HEK293 (cell line): ENCODE results near the gene PRSS33.

Source experiments
- CTCF ChIA-PET: fragments of 350-600 bp; formaldehyde crosslinking; extraction: SDS; loops from one replicate; lab custom pipeline; 2021; ENCODE audit warnings: antibody characterized with exemption; lab: Yijun Ruan, JAX
- POLR2A ChIA-PET: fragments of 300-600 bp; formaldehyde crosslinking; extraction: SDS; loops from one replicate; lab custom pipeline; 2020; ENCODE audit warnings: antibody characterized with exemption, inconsistent platforms; lab: Yijun Ruan, JAX
- H3K27ac ChIP-seq: fragments of 200-500 bp; sonication (Bioruptor generic); 2 replicates; pipeline ENCODE4 v1.5.1; 2014; ENCODE audit warnings: low read depth, low read length, control low read depth, inconsistent platforms; ENCODE audit errors: extremely low read depth
- H3K36me3 ChIP-seq, 2 experiments: fragments of 200-500 bp in 1 of 2; sonication (Bioruptor generic) in 1 of 2; 1 replicate in 1 of 2; 2 replicates in 1 of 2; pipeline ENCODE4 v1.5.1; 2014 to 2017; ENCODE audit warnings: inconsistent platforms in 2 of 2, low read length in 2 of 2; ENCODE audit not compliant: control insufficient read depth in 2 of 2, insufficient read depth in 1 of 2
- H3K4me1 ChIP-seq: fragments of 200-500 bp; sonication (Bioruptor generic); 2 replicates; pipeline ENCODE4 v1.5.1; 2014; ENCODE audit warnings: mild to moderate bottlenecking, low read length, inconsistent platforms; ENCODE audit not compliant: control insufficient read depth, insufficient read depth
- H3K4me3 ChIP-seq: 2 replicates; pipeline ENCODE4 v1.5.1; 2011; ENCODE audit warnings: low read depth, mild to moderate bottlenecking, control low read depth, low read length, moderate library complexity
- H3K9me3 ChIP-seq: fragments of 200-500 bp; sonication (Bioruptor generic); 2 replicates; pipeline ENCODE4 v1.5.1; 2014; ENCODE audit warnings: low read depth, low read length, inconsistent platforms; ENCODE audit not compliant: control insufficient read depth, insufficient read depth
- FEZF1 ChIP-seq: fragments of 450-650 bp; formaldehyde crosslinking; IDR thresholded peaks from 2 replicates; pipeline ENCODE4 v1.5.1; 2016; ENCODE audit warnings: missing biosample characterization, missing genetic modification characterization
- GLI4 ChIP-seq: fragments of 450-650 bp; formaldehyde crosslinking; IDR thresholded peaks from 2 replicates; pipeline ENCODE4 v1.5.1; 2016; ENCODE audit warnings: missing biosample characterization, missing genetic modification characterization
- KLF8 ChIP-seq: fragments of 450-650 bp; formaldehyde crosslinking; IDR thresholded peaks from 2 replicates; pipeline ENCODE4 v1.5.1; 2016; ENCODE audit warnings: missing biosample characterization, missing genetic modification characterization
- KLF9 ChIP-seq: fragments of 450-650 bp; formaldehyde crosslinking; IDR thresholded peaks from 2 replicates; pipeline ENCODE4 v1.5.1; 2016; ENCODE audit warnings: missing biosample characterization, missing genetic modification characterization, low read depth
- OSR2 ChIP-seq: fragments of 450-650 bp; formaldehyde crosslinking; IDR thresholded peaks from 2 replicates; pipeline ENCODE4 v1.5.1; 2016; ENCODE audit warnings: missing biosample characterization, missing genetic modification characterization
- SP3 ChIP-seq: fragments of 450-650 bp; formaldehyde crosslinking; IDR thresholded peaks from 2 replicates; pipeline ENCODE4 v1.5.1; 2016; ENCODE audit warnings: missing biosample characterization, missing genetic modification characterization
- TCF7L2 ChIP-seq: IDR thresholded peaks from 2 replicates; pipeline ENCODE4 v1.6.1; 2011; ENCODE audit warnings: low read depth, mild to moderate bottlenecking, inconsistent platforms, low read length, moderate library complexity, borderline replicate concordance
- YY2 ChIP-seq: fragments of 450-650 bp; formaldehyde crosslinking; IDR thresholded peaks from 2 replicates; pipeline ENCODE4 v1.5.1; 2016; ENCODE audit warnings: missing biosample characterization, missing genetic modification characterization
- ZBTB20 ChIP-seq: fragments of 450-650 bp; formaldehyde crosslinking; IDR thresholded peaks from 2 replicates; pipeline ENCODE4 v1.5.1; 2016; ENCODE audit warnings: missing biosample characterization, missing genetic modification characterization
- ZBTB48 ChIP-seq: fragments of 450-650 bp; formaldehyde crosslinking; IDR thresholded peaks from 2 replicates; pipeline ENCODE4 v1.5.1; 2016; ENCODE audit warnings: missing biosample characterization, missing genetic modification characterization
- ZBTB8A ChIP-seq: fragments of 450-650 bp; formaldehyde crosslinking; IDR thresholded peaks from 2 replicates; pipeline ENCODE4 v1.5.1; 2016; ENCODE audit warnings: missing biosample characterization, missing genetic modification characterization
- ZEB2 ChIP-seq: fragments of 450-650 bp; formaldehyde crosslinking; IDR thresholded peaks from 2 replicates; pipeline ENCODE4 v1.5.1; 2016; ENCODE audit warnings: missing biosample characterization, missing genetic modification characterization
- ZNF24 ChIP-seq: fragments of 450-650 bp; formaldehyde crosslinking; IDR thresholded peaks from 2 replicates; pipeline ENCODE4 v1.5.1; 2016; ENCODE audit warnings: missing biosample characterization, missing genetic modification characterization
- ZNF341 ChIP-seq: fragments of 450-650 bp; formaldehyde crosslinking; IDR thresholded peaks from 2 replicates; pipeline ENCODE4; 2016; ENCODE audit warnings: low read depth, missing biosample characterization, missing genetic modification characterization
- ZNF423 ChIP-seq: fragments of 450-650 bp; formaldehyde crosslinking; IDR thresholded peaks from 2 replicates; pipeline ENCODE4 v1.5.1; 2016; ENCODE audit warnings: missing biosample characterization, missing genetic modification characterization
- ZNF544 ChIP-seq: fragments of 450-650 bp; formaldehyde crosslinking; IDR thresholded peaks from 2 replicates; pipeline ENCODE4 v1.5.0; 2017; ENCODE audit warnings: missing biosample characterization, missing genetic modification characterization
- ZNF548 ChIP-seq: fragments of 450-650 bp; formaldehyde crosslinking; IDR thresholded peaks from 2 replicates; pipeline ENCODE4 v1.5.1; 2016; ENCODE audit warnings: missing biosample characterization, missing genetic modification characterization
- ZNF571 ChIP-seq: fragments of 450-650 bp; formaldehyde crosslinking; IDR thresholded peaks from 2 replicates; pipeline ENCODE4 v1.5.0; 2017; ENCODE audit warnings: missing biosample characterization, missing genetic modification characterization
- ZNF610 ChIP-seq: fragments of 450-650 bp; formaldehyde crosslinking; IDR thresholded peaks from 2 replicates; pipeline ENCODE4 v1.5.1; 2016; ENCODE audit warnings: missing biosample characterization, missing genetic modification characterization, borderline replicate concordance
- ZNF626 ChIP-seq: fragments of 450-650 bp; sonication (Bioruptor Pico); formaldehyde crosslinking; IDR thresholded peaks from 2 replicates; pipeline ENCODE4 v1.5.1; 2018; ENCODE audit warnings: missing biosample characterization, missing genetic modification characterization, inconsistent platforms
- ZNF629 ChIP-seq: fragments of 450-650 bp; formaldehyde crosslinking; IDR thresholded peaks from 2 replicates; pipeline ENCODE4 v1.5.1; 2017; ENCODE audit warnings: missing biosample characterization, missing genetic modification characterization
- ZNF701 ChIP-seq: fragments of 450-650 bp; formaldehyde crosslinking; IDR thresholded peaks from 2 replicates; pipeline ENCODE4 v1.5.1; 2016; ENCODE audit warnings: missing biosample characterization, missing genetic modification characterization
- ZNF791 ChIP-seq: fragments of 450-650 bp; formaldehyde crosslinking; IDR thresholded peaks from 2 replicates; pipeline ENCODE4 v1.5.1; 2016; ENCODE audit warnings: missing biosample characterization, missing genetic modification characterization
- ZSCAN23 ChIP-seq: fragments of 450-650 bp; formaldehyde crosslinking; IDR thresholded peaks from 2 replicates; pipeline ENCODE4 v1.5.1; 2016; ENCODE audit warnings: missing biosample characterization, missing genetic modification characterization
- ZXDB ChIP-seq: fragments of 450-650 bp; formaldehyde crosslinking; IDR thresholded peaks from 2 replicates; pipeline ENCODE4 v1.5.1; 2016; ENCODE audit warnings: missing biosample characterization, missing genetic modification characterization
- TF ChIP-seq, protein P1 (sequence below): fragments of 450-650 bp; formaldehyde crosslinking; IDR thresholded peaks from 2 replicates; pipeline ENCODE4 v1.5.1; 2017; ENCODE audit warnings: missing biosample characterization, mild to moderate bottlenecking, missing genetic modification characterization, moderate library complexity
- TF ChIP-seq, protein P2 (sequence below): fragments of 450-650 bp; formaldehyde crosslinking; IDR thresholded peaks from 2 replicates; pipeline ENCODE4 v1.5.1; 2016; ENCODE audit warnings: missing biosample characterization, missing genetic modification characterization, low read depth
- TF ChIP-seq, protein P3 (sequence below): fragments of 450-650 bp; formaldehyde crosslinking; IDR thresholded peaks from 2 replicates; pipeline ENCODE4 v1.5.1; 2016; ENCODE audit warnings: missing biosample characterization, missing genetic modification characterization
- TF ChIP-seq, protein P4 (sequence below): fragments of 450-650 bp; formaldehyde crosslinking; IDR thresholded peaks from 2 replicates; pipeline ENCODE4 v1.5.1; 2016; ENCODE audit warnings: missing biosample characterization, missing genetic modification characterization
- TF ChIP-seq, protein P5 (sequence below): sonication (generic); formaldehyde crosslinking; IDR thresholded peaks from 2 replicates; pipeline ENCODE4 v1.8.1; 2022; ENCODE audit warnings: mild to moderate bottlenecking, moderate library complexity, missing genetic modification reagents
- TF ChIP-seq, protein P6 (sequence below): fragments of 450-650 bp; formaldehyde crosslinking; IDR thresholded peaks from 2 replicates; pipeline ENCODE4 v1.5.1; 2017; ENCODE audit warnings: missing biosample characterization, missing genetic modification characterization

Gene PRSS33

DNA sequence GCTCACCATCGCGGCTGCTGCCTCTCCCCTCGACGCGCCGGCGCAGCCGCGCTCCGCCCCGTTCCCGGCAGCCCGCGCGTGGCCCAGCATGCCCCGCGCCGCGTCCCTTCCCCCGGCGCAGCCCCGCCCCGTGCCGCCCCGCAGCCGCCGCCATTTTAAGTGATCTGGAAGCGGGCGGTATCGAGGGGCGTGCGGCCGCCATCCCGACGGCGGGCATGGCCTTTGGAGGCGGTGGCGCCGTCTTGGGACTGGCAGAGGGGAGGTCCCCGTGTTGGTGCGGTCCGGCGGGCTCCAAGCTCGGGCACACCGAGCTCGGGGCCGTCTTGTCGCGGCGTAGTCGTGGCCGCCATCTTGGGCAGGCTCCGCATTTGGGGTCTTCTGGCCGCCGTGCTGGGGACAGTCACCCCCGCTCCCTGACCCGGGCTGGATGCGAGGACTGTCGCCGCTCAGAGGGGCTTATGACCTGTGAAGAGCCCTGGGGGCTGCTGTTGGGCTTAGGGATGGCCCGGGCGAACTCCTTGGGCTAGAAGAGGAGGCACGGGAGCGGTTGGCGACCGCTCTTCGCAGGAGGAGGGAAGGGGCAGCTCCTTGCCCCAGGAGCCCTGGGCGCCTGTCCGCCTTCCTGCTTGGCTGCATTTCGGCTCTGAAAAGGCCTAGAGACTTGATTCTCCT, 10.0 kb downstream of the PRSS33 start, which contains the start of gene ELOB:
Gene ELOB (minus strand): TSS at position 50 of the 672 bp plus-strand sequence. CDS start 41 bp downstream, at position 9.
- Histone ChIP-seq H3K27ac (peak within 1 kb of the TSS; percentile 99), H3K4me3 (peak within 1 kb of the TSS; percentile 92), H3K4me1 (peaks cover 2% of the 10 kb centered on the region; the same call in 1 of the 2 replicates), H3K9me3 (no peaks in the 10 kb centered on the region), H3K36me3 (peaks cover 0 to 37% of the 10 kb centered on the region in 2 experiments; a peak in 1 of 3 replicates)
- CTCF ChIA-PET = interaction anchor here (0.6 to 2.3 kb wide), 4 partner anchors 45 to 185 kb away, joined by 3 to 11 read pairs (median 4); no protein-coding TSS in a partner anchor
- POLR2A ChIA-PET = interaction anchor here (0.7 to 4.2 kb wide), 5 partner anchors 9 to 186 kb away, joined by 3 to 22 read pairs (median 5); partner anchors contain the start of genes KREMEN2 and SRRM2
- no peak for TF ChIP-seq ZNF24 (tag by site-specific recombination)
- 0 out of 2 replicates have a peak, but pooled peaks have one; percentile 62 for TF ChIP-seq ZNF610 (tag by site-specific recombination)
- peak; percentile 81 for TF ChIP-seq ZBTB8A (tag by site-specific recombination)
- TF ChIP-seq ZNF626 (tag by site-specific recombination) = no peak
- TF ChIP-seq GLI4 = 0 out of 2 replicates have a peak, but pooled peaks have one; percentile 40
- TF ChIP-seq, protein P1, sequence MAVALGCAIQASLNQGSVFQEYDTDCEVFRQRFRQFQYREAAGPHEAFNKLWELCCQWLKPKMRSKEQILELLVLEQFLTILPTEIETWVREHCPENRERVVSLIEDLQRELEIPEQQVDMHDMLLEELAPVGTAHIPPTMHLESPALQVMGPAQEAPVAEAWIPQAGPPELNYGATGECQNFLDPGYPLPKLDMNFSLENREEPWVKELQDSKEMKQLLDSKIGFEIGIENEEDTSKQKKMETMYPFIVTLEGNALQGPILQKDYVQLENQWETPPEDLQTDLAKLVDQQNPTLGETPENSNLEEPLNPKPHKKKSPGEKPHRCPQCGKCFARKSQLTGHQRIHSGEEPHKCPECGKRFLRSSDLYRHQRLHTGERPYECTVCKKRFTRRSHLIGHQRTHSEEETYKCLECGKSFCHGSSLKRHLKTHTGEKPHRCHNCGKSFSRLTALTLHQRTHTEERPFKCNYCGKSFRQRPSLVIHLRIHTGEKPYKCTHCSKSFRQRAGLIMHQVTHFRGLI (tag by site-specific recombination) = no peak
- TF ChIP-seq ZSCAN23 (tag by site-specific recombination) = no peak
- no peak for TF ChIP-seq ZNF423 (tag by site-specific recombination)
- TF ChIP-seq FEZF1 (tag by site-specific recombination) = no peak
- no peak for TF ChIP-seq ZNF791 (tag by site-specific recombination)
- TF ChIP-seq KLF9 (tag by site-specific recombination) = peak; percentile 68; the same call in 1 of the 2 replicates
- TF ChIP-seq, protein P2, sequence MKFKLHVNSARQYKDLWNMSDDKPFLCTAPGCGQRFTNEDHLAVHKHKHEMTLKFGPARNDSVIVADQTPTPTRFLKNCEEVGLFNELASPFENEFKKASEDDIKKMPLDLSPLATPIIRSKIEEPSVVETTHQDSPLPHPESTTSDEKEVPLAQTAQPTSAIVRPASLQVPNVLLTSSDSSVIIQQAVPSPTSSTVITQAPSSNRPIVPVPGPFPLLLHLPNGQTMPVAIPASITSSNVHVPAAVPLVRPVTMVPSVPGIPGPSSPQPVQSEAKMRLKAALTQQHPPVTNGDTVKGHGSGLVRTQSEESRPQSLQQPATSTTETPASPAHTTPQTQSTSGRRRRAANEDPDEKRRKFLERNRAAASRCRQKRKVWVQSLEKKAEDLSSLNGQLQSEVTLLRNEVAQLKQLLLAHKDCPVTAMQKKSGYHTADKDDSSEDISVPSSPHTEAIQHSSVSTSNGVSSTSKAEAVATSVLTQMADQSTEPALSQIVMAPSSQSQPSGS (tag by site-specific recombination) = no peak
- peak; percentile 84 for TF ChIP-seq SP3 (tag by site-specific recombination)
- peak; percentile 55; the same call in 1 of the 2 replicates for TF ChIP-seq ZBTB20
- TF ChIP-seq ZNF548 (tag by site-specific recombination) = no peak
- TF ChIP-seq YY2 (tag by site-specific recombination) = peak; percentile 98
- no peak for TF ChIP-seq ZNF571 (tag by site-specific recombination)
- TF ChIP-seq ZBTB48 (tag by site-specific recombination) = peak; percentile 49
- TF ChIP-seq KLF8 (tag by site-specific recombination) = peak; percentile 85
- TF ChIP-seq ZXDB = peak; percentile 95
- TF ChIP-seq ZEB2 (tag by site-specific recombination) = no peak
- TF ChIP-seq ZNF544 (tag by site-specific recombination) = no peak
- TF ChIP-seq ZNF629 = peak; percentile 35; the same call in 1 of the 2 replicates
- TF ChIP-seq, protein P3, sequence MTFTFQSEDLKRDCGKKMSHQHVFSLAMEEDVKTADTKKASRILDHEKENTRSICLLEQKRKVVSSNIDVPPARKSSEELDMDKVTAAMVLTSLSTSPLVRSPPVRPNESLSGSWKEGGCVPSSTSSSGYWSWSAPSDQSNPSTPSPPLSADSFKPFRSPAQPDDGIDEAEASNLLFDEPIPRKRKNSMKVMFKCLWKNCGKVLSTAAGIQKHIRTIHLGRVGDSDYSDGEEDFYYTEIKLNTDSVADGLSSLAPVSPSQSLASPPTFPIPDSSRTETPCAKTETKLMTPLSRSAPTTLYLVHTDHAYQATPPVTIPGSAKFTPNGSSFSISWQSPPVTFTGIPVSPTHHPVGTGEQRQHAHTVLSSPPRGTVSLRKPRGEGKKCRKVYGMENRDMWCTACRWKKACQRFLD (tag by site-specific recombination) = no peak
- TF ChIP-seq ZNF701 (tag by site-specific recombination) = no peak
- peak; percentile 70 for TF ChIP-seq ZNF341 (tag by site-specific recombination)
- no peak for TF ChIP-seq TCF7L2
- TF ChIP-seq, protein P4, sequence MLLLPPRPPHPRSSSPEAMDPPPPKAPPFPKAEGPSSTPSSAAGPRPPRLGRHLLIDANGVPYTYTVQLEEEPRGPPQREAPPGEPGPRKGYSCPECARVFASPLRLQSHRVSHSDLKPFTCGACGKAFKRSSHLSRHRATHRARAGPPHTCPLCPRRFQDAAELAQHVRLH = 0 out of 2 replicates have a peak, but pooled peaks have one; percentile 13
- no peak for TF ChIP-seq OSR2 (tag by site-specific recombination)
- TF ChIP-seq, protein P5, sequence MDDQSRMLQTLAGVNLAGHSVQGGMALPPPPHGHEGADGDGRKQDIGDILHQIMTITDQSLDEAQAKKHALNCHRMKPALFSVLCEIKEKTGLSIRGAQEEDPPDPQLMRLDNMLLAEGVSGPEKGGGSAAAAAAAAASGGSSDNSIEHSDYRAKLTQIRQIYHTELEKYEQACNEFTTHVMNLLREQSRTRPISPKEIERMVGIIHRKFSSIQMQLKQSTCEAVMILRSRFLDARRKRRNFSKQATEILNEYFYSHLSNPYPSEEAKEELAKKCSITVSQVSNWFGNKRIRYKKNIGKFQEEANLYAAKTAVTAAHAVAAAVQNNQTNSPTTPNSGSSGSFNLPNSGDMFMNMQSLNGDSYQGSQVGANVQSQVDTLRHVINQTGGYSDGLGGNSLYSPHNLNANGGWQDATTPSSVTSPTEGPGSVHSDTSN (CRISPR knock-in tag) = 0 out of 2 replicates have a peak, but pooled peaks have one; percentile 42
- TF ChIP-seq, protein P6, sequence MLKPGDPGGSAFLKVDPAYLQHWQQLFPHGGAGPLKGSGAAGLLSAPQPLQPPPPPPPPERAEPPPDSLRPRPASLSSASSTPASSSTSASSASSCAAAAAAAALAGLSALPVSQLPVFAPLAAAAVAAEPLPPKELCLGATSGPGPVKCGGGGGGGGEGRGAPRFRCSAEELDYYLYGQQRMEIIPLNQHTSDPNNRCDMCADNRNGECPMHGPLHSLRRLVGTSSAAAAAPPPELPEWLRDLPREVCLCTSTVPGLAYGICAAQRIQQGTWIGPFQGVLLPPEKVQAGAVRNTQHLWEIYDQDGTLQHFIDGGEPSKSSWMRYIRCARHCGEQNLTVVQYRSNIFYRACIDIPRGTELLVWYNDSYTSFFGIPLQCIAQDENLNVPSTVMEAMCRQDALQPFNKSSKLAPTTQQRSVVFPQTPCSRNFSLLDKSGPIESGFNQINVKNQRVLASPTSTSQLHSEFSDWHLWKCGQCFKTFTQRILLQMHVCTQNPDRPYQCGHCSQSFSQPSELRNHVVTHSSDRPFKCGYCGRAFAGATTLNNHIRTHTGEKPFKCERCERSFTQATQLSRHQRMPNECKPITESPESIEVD (tag by site-specific recombination) = no peak
